Left ventricle myocardium inferior (tissue), 1 donor: ENCODE measurements around the gene GSTA2. TPM values are rescaled to one million over a fixed set of nuclear protein-coding genes. Genes with fewer than 3 reads are reported as not detected.
"Not testable (repeated sequence)": the region's sequence is repeated elsewhere in the genome, so short reads cannot be mapped to it uniquely, and the experiment has no call there.

Experiments used
- DNase-seq: peaks from one replicate; pipeline ENCODE4 v3.0.0-alpha.2; 2020
- H3K27ac ChIP-seq: fragments of 200-600 bp; replicated peaks from 2 replicates; pipeline ENCODE4 v1.8.0; 2021
- H3K27me3 ChIP-seq: fragments of 200-600 bp; 2 replicates; pipeline ENCODE4 v1.8.0; 2021; ENCODE audit warnings: low read depth
- H3K36me3 ChIP-seq: fragments of 200-600 bp; 2 replicates; pipeline ENCODE4 v1.8.0; 2021
- H3K4me1 ChIP-seq: fragments of 200-600 bp; 2 replicates; pipeline ENCODE4 v1.8.0; 2021
- H3K4me3 ChIP-seq: fragments of 200-600 bp; 2 replicates; pipeline ENCODE4 v1.8.0; 2021; ENCODE audit warnings: mild to moderate bottlenecking, moderate library complexity
- H3K9me3 ChIP-seq: fragments of 200-600 bp; replicated peaks from 2 replicates; pipeline ENCODE4 v1.8.0; 2021
- intact Hi-C: fragments of 100-400 bp; cut with micrococcal nuclease; formaldehyde crosslinking; loops from one replicate; pipeline ENCODE4 v1.11.0; 2022
- total RNA-seq: library from RNA; stranded (reverse); fragmentation: NEBNext Ultra II Directional; extraction: Animal tissue kit (Norgen Biotek cat#: 25700); gene quantifications from one replicate; pipeline ENCODE4 v1.2.1, GENCODE V29; 2021
- TF ChIP-seq, protein P1 (sequence below): fragments of 200-600 bp; IDR thresholded peaks from 2 replicates; pipeline ENCODE4 v1.8.0; 2021; ENCODE audit warnings: antibody characterized with exemption, mild to moderate bottlenecking, borderline replicate concordance
- donor health status: DM: no; HTN: yes; CAD: no; lungs with severe emphysema.

The GSTA2 gene
- total RNA-seq, 1 donor from 2014 or later: not detected

DNA sequence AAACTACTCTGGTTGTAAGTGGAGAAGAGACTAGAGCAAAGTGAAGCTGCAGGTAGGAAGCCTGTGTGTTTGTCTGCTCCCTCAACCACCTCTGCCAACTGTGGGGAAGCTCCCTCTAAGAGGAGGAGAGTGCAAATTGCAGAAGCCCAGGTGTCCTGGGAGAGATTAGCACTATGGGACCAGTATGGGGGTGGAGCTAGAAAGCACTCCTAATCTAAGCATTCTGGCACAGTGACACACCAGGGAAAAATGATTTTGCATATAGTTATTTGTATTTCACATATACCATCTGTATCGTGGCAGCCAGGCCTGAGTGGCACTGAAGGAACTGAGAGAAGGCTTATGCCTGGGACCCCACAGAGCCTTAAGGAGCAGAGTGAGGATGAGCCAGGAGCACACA lies 27.6 kb upstream of the GSTA2 start:
- Histone ChIP-seq H3K4me1 (no peaks in the 10 kb centered on the region), H3K4me3 (no peak overlapping the region), H3K27me3 (no peaks in the 10 kb centered on the region), H3K27ac (no peak overlapping the region), H3K36me3 (no peaks in the 10 kb centered on the region), H3K9me3 (peaks cover 6% of the 10 kb centered on the region)
- TF ChIP-seq, protein P1, sequence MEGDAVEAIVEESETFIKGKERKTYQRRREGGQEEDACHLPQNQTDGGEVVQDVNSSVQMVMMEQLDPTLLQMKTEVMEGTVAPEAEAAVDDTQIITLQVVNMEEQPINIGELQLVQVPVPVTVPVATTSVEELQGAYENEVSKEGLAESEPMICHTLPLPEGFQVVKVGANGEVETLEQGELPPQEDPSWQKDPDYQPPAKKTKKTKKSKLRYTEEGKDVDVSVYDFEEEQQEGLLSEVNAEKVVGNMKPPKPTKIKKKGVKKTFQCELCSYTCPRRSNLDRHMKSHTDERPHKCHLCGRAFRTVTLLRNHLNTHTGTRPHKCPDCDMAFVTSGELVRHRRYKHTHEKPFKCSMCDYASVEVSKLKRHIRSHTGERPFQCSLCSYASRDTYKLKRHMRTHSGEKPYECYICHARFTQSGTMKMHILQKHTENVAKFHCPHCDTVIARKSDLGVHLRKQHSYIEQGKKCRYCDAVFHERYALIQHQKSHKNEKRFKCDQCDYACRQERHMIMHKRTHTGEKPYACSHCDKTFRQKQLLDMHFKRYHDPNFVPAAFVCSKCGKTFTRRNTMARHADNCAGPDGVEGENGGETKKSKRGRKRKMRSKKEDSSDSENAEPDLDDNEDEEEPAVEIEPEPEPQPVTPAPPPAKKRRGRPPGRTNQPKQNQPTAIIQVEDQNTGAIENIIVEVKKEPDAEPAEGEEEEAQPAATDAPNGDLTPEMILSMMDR: no peak
- intact Hi-C loops: no loop called here
- DNase-seq: no peak

DNA sequence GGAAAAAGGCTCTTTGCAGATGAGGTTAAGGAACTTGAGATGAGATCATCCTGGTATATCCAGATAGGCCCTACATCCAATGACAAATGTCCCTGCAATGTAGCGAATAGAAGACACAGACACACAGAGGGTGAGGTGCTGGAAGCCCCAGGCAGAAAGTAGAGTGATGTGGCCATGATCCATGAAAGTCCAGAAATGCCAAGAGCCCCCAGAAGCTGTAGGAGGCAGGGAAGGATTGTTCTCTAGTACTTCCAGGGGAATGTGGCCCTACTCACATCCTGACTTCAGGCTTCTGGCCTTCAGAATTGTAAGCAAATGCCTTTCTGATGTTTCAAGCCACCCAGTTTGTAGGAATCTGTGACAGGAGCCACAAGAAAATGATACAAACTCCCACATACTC lies 26.4 kb upstream of the GSTA2 start:
- H3K9me3 ChIP-seq, intact Hi-C loops, H3K27me3 ChIP-seq, H3K4me3 ChIP-seq, DNase-seq, H3K27ac ChIP-seq, H3K4me1 ChIP-seq, H3K36me3 ChIP-seq: not testable (repeated sequence)

DNA sequence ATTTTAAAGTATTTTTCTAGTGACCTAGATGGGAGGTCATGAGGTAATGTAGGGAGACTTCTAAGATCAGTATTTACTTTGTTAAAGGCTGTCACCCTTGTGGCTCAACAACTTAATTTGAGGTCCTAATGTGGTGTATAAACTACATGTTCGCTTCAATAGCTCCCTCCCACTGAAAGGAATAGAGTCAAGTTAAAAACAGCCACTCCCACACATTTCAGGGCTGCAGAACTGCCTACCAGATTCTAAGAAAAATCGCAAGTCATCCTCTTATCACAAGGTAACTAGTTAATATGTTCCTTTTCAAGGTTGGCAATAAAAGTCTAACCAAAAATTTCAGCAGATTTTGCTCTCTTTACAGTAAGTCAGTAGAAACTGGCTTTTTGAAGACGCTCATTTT lies 25.2 kb upstream of the GSTA2 start:
- intact Hi-C loops: no loop called here
- DNase-seq: no peak
- Histone ChIP-seq H3K4me1 (no peaks in the 10 kb centered on the region), H3K9me3 (peaks cover 6% of the 10 kb centered on the region), H3K4me3 (no peak overlapping the region), H3K27ac (no peak overlapping the region), H3K36me3 (no peaks in the 10 kb centered on the region), H3K27me3 (no peaks in the 10 kb centered on the region)
- TF ChIP-seq, protein P1: no peak

DNA sequence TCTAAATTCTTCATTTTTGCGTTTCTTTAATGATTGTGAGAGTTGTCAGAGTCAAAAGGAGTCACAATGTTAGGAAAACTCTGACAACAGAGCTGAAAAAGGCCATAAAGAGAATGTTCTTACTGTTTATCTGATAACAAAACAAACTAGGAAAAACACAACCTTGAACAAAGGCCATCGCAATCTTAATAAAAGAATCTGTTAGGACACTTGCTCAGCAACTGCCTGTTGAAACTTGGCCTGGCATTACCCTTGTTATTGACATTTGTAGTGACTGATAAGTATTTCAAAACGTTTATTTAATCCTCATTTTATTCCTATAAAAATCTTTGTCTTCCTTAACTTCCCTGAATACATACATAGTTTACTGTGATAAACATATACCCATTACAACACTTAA lies 24.6 kb upstream of the GSTA2 start:
- H3K36me3 ChIP-seq: no peaks in the 10 kb centered on the region

DNA sequence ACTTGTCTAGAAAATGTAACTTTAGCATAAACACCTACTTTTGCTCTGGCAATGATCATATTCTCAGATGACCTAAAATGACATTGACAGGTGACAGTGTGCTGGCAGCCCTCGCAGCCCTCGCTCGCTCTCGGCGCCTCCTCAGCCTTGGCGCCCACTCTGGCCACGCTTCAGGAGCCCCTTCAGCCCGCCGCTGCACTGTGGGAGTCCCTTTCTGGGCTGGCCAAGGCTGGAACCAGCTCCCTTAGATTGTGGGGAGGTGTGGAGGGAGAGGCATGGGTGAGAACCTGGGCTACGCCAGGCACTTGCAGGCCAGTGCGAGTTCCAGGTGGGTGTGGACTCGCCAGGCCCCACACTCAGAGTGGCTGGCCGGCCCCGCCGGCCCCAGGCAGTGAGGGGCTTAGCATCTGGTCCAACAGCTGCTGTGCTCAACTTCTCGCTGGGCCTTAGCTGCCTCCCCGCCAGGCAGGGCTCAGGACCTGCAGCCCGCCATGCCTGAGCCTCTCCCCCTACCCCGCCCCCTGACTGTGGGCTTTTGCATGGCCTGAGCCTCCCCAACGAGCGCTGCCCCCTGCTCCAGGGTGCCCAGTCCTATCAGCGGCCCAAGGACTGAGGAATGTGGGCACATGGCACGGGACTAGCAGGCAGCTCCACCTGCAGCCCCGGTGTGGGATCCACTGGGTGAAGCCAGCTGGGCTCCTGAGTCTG lies 23.1 kb upstream of the GSTA2 start:
- no peak overlapping the region for H3K27ac ChIP-seq
- no peaks in the 10 kb centered on the region for H3K36me3 ChIP-seq
- DNase-seq: no peak
- H3K9me3 ChIP-seq: no peaks in the 10 kb centered on the region
- H3K27me3 ChIP-seq: peaks cover 2% of the 10 kb centered on the region
- intact Hi-C loops: loop anchor here (2.0 kb wide), 1 partner anchor 40 kb away; no protein-coding TSS in a partner anchor
- TF ChIP-seq, protein P1: no peak
- H3K4me1 ChIP-seq: no peaks in the 10 kb centered on the region
- no peak overlapping the region for H3K4me3 ChIP-seq

More for the DNA sequence above, 24.6 kb upstream of the GSTA2 start:
- Histone ChIP-seq H3K4me3 (no peak overlapping the region), H3K27ac (no peak overlapping the region), H3K27me3 (no peaks in the 10 kb centered on the region), H3K4me1 (no peaks in the 10 kb centered on the region), H3K9me3 (peaks cover 6% of the 10 kb centered on the region)
- DNase-seq: no peak
- intact Hi-C loops: loop anchor here (2.0 kb wide), 1 partner anchor 39 kb away; no protein-coding TSS in a partner anchor
- TF ChIP-seq, protein P1: no peak

DNA sequence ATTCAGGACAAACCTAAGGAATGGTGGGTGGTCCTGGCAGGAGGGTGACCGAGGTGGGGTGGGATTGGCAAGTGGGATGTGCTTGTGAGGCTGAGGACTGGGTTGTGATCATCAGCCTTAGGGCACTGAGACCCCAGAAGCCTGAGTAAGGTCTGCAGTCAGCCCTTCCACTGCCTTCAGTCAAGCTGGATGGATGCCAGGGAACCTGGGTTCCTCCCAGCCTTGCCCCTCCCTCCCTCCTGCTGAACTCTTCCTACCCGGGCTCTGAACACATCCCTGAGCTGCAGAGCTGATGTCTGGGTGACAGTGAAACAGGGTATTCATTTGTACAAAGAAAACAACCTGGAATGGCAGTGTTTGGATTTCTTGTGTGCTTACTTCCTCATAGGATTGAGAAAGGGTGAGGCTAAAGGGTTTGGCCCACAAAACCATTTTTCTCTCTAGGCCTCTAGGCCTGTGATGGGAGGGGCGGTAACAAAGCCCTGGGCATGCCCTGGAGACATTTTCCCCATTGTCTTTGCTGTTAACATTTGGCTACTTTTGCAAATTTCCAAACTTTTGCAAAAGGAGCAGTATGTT lies 19.5 kb upstream of the GSTA2 start:
- DNase-seq, intact Hi-C loops, H3K4me3 ChIP-seq, H3K36me3 ChIP-seq, H3K9me3 ChIP-seq, H3K27me3 ChIP-seq, H3K27ac ChIP-seq, H3K4me1 ChIP-seq: not testable (repeated sequence)

DNA sequence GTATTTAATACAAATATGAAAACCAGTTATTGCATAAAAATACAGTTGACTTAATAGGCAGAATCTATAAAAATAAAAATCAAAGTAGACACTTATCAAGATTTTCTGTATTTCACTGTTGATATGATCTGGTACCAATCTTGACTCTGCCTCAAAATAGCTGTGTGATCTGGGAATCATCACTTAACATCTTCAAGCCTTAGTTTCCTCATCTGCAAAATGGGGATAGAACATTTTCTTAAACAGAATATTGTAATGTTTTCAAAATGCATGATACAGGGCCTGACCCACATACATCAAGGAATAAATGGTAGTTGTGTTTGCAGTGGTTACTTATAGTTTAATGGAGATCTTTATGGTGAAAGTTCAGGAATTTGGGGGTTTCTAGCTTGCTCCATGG lies 18.9 kb upstream of the GSTA2 start:
- H3K27me3 ChIP-seq, H3K36me3 ChIP-seq, intact Hi-C loops, H3K27ac ChIP-seq, H3K4me1 ChIP-seq, DNase-seq, H3K9me3 ChIP-seq, H3K4me3 ChIP-seq: not testable (repeated sequence)
